ENCODE results near the gene OR9Q1. TPM values are rescaled to one million over a fixed set of nuclear protein-coding genes. Genes with fewer than 3 reads are reported as not detected.

OR9Q1 gene
- total and polyA plus RNA-seq, 2 of the 13 experiments (the other 11 are each of a cell fraction or from before 2014, with no cell fraction given) = not detected

GRCh38 chr11:58060939-58061672 lies 37.4 kb downstream of the OR9Q1 start (continued):
- no peak for TF ChIP-seq ZNF407 (CRISPR knock-in tag; IDR thresholded peaks at IDR 0.05; ENCODE audit: not compliant biosample characterization)
- TF ChIP-seq MBNL3 (CRISPR knock-in tag; conservative IDR thresholded peaks at IDR 0.05) = no peak
- TF ChIP-seq U2AF2 (IDR thresholded peaks at IDR 0.05; ENCODE audit: low read depth, low read length) = no peak
- no peak for TF ChIP-seq GLI4 (CRISPR knock-in tag; IDR thresholded peaks at IDR 0.05; ENCODE audit: borderline replicate concordance)
- 0 out of 2 replicates have a peak, but pooled peaks have one; percentile 22 for TF ChIP-seq STAG1 (CRISPR knock-in tag; IDR thresholded peaks at IDR 0.05)
- TF ChIP-seq ATRX (CRISPR knock-in tag; IDR thresholded peaks at IDR 0.05; ENCODE audit: borderline replicate concordance) = no peak
- TF ChIP-seq, protein P1, sequence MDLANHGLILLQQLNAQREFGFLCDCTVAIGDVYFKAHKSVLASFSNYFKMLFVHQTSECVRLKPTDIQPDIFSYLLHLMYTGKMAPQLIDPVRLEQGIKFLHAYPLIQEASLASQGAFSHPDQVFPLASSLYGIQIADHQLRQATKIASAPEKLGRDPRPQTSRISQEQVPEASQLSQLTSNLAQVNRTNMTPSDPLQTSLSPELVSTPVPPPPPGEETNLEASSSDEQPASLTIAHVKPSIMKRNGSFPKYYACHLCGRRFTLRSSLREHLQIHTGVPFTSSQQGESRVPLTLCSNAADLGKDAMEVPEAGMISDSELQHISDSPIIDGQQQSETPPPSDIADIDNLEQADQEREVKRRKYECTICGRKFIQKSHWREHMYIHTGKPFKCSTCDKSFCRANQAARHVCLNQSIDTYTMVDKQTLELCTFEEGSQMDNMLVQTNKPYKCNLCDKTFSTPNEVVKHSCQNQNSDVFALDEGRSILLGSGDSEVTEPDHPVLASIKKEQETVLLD (CRISPR knock-in tag; IDR thresholded peaks at IDR 0.05; ENCODE audit: low read depth) = no peak
- TF ChIP-seq FLYWCH1 (CRISPR knock-in tag; IDR thresholded peaks at IDR 0.05) = no peak
- TF ChIP-seq TP53 (CRISPR knock-in tag; conservative IDR thresholded peaks at IDR 0.05) = no peak
- no peak for TF ChIP-seq E2F2 (CRISPR knock-in tag; IDR thresholded peaks at IDR 0.05; ENCODE audit: borderline replicate concordance)
- TF ChIP-seq ATAD3A (CRISPR knock-in tag; IDR thresholded peaks at IDR 0.05) = no peak
- no peak for TF ChIP-seq ZNF687 (CRISPR knock-in tag; IDR thresholded peaks at IDR 0.05)
- no peak for TF ChIP-seq SP1 (IDR thresholded peaks at IDR 0.05)
- no peak for TF ChIP-seq SP1 (CRISPR knock-in tag; IDR thresholded peaks at IDR 0.05)
